ENCODE results near the gene DEFB124.
"Not testable (repeated sequence)": the region's sequence is repeated elsewhere in the genome, so short reads cannot be mapped to it uniquely, and the experiment has no call there.

The DEFB124 gene, protein sequence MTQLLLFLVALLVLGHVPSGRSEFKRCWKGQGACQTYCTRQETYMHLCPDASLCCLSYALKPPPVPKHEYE

DNA sequence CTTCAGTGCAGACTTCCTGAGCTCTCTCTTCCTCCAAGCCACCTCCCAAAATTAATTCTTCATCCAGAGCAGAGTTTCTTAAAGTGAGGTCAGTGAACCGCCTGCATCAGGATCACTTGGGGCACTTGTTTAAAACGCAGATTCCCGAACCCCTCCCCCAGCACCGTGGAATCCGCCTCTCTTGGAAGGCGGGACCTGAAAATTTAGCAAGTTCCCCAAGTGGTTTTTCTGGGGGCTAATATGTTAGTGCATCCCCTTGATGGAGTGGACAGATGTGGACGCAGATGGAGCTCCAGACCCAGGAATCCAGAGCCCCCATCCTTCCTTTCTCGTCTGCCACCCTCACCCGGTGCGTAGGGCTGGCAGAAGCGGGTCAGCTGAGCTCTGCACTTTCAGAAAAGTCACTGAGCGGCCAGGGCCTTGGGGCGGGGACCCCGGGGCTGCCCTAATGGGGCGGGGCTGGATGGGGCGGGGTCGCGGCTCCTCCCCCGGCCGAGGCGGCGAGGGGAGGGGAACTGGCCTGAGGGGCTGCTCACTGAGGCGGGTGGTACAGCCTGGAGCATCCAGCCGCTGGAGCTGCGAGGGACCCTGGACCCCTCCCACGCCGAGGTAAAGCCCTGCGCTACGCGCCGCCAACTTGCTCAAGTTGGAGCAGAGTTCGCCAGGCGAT lies at the start of gene DEFB124, which contains the start of gene REM1:
DEFB124 (minus strand) TSS at position 370 of the 670 bp plus-strand sequence. CDS start 2,114 bp downstream, outside the sequence.
REM1 (plus strand) TSS at position 531 of the 670 bp plus-strand sequence. CDS start 1,158 bp downstream, outside the sequence.
- DNase-seq, result no peak

DNA sequence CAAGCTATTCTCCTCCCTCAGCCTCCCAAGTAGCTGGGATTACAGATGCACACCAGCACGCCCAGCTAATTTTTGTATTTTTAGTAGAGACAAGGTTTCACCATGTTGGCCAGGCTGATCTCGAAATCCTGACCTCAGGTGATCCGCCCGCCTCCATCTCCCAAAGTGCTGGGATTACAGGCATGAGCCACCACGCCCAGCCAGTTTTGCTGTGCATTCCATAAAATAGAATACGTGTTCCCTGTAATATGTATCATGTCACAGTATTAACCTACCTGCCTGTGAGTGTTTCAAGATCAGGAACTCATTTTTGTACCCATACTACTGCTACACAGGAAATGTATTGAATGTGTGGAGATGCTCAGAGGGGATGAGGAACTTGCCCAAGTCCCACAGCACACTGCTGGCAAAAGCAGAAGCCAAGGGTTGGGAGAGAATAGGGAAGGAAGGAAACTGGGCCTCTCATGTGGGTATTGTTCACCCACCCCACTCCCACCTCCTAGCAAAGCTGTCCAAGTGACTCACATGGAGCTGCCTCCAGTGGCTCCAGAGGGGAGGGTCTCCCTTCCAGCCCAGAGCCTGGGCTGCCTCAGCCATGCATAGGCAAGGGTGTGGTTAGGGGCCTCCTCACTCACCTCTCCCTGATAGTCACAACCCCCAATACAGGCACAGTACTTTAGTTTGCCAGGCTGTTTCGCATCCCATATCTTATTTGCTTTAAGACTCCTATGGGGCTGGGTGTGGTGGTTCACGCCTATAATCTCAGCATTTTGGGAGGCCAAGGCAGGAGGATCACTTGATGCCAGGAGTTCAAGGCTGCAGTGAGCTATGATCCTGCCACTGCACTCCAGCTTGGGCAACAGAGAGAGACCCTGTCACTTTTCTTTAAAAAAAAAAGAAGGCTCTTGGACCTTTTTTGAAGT lies 48.7 kb upstream of the DEFB124 start:
- no peak for DNase-seq

DNA sequence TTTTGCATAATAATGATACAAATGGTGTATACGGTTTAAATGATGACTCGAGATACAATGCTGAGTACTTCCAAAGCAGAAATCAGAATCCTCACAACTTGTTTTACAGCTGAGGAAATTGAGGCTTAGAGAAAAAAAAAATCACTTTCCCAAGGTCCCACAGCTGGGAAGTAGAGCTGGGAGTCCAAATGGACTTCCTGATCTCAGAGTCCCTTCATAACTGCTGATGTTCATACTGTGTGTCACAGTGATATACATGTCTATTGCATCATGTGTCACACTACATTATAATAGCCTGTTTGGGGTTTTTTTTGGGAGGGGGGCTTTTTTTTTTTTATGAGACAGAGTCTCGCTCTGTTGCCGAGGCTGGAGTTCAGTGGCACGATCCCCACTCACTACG lies 47.8 kb upstream of the DEFB124 start:
- no peak for DNase-seq

DNA sequence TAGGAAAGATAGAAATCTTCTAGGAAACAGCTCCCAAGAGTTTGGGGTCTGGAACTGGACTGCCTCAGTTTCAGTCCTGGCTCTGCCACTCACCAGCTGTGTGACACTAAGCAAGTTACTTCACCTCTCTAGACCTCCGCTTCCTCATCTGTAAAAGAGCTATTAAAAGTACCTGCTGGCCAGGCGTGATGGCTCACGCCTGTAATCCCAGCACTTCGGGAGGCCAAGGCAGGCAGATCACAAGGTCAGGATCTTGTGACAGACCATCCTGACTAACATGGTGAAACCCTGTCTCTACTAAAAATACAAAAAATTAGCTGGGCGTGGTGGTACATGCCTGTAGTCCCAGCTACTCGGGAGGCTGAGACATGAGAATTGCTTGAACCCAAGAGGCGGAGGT lies 46.3 kb upstream of the DEFB124 start:
- not testable (repeated sequence) for DNase-seq

DNA sequence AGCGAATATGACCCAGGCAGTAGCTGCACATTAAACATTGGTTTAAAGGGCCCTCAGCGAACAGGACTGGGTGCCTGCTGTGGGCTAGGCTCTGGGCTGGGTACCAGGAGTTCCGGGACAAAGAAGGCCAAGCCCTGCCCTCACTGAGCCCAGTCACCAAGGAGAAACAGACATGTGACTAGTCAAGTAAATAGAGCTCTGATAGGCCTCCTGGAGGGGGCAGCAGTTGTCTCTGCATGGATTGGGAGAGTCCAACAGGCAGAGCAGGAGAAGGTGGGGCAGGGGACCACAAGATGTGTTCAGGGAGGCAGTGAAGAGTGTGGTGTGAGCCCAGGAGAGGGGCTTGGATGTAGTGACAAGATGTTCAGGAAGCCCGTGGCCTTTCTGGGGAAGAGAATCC lies 42.4 kb upstream of the DEFB124 start:
- peak; percentile 61 for DNase-seq

DNA sequence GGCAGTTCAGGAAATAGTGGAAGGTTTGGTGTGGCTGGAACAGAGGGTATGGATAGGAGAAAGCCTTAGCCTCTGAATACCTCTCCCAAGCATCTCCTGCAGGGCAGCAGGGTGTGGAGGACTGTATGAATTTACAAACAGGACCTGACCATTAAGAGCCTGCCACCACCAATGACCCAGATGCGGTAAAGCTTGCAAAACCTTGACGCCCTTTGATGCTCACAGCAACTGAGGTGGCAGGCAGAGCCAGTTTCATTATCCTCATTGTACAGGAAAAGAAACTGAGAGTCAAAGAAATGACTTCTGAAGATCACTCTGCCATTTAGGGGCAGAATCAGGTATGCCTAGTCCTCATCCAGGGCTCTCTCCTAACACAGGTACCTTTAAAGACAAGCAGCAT lies 41.7 kb upstream of the DEFB124 start:
- no peak for DNase-seq

DNA sequence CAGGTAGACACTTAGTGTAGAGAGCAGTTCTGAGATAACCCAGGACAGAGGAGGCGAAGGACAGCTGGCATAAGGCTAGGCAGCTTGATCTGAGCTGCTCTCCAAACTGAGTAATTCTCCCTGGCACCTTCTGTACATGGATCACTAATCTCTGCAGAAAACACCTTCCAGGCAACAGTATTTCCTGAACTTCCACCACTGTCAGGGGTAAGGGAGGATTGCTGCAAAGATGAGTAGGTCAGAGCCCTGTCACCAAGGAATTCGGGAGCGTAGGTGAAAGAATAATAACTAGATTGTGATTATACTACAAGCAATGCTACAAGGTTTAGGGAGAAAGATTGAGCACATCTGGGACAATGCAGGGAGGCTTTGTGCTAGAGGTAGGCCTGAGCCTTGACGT lies 41.2 kb upstream of the DEFB124 start:
- DNase-seq, result no peak

DNA sequence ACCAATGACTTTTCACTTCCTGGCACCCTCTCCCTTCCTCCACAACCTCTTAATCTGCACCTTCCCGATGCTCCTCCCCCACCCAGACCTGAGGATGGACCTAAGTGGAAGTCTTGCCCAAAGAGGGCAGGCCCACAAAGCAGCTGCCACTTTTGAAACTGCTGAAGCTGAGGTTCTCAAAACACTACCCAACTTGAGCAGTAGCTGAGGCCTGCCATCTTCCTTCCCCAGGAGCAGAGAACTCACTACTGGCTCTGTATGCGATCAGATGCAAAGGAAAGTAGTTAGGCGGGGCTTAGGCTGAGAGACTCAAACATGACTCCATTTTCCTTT lies 40.8 kb upstream of the DEFB124 start:
- DNase-seq, result no peak

DNA sequence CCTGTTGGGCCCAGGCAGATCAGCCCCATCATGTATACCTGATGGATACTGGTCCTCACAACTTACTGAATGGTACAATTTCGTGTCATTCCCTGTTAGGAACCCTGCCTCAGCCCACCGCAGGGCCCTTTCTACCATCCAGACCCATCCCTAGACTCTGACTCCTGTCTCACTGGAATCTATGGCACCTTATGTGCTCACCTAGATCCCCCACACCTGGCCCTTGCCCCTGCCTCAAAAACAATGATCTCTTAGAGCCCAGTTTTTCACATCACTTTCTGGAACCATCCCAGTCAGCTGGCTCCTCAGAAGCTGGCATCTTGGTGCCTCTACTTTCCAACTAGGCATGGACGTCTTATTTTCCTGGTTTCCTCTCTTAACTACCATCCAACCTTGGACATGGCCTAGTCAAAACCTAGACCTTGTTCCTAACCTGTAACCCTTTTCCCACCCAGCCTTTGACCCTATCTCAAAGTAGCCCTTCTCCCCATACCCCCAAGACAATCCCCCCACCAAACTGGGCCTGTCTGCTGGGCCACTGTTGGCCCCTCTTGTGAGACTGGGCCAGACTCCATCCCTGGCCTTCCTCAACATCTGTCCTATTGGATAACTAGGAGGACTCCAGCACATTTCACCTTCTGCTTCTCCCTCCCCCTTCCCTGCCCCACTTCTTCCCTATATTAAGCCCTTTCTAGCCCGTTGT lies 40.3 kb upstream of the DEFB124 start:
- no peak for DNase-seq

DNA sequence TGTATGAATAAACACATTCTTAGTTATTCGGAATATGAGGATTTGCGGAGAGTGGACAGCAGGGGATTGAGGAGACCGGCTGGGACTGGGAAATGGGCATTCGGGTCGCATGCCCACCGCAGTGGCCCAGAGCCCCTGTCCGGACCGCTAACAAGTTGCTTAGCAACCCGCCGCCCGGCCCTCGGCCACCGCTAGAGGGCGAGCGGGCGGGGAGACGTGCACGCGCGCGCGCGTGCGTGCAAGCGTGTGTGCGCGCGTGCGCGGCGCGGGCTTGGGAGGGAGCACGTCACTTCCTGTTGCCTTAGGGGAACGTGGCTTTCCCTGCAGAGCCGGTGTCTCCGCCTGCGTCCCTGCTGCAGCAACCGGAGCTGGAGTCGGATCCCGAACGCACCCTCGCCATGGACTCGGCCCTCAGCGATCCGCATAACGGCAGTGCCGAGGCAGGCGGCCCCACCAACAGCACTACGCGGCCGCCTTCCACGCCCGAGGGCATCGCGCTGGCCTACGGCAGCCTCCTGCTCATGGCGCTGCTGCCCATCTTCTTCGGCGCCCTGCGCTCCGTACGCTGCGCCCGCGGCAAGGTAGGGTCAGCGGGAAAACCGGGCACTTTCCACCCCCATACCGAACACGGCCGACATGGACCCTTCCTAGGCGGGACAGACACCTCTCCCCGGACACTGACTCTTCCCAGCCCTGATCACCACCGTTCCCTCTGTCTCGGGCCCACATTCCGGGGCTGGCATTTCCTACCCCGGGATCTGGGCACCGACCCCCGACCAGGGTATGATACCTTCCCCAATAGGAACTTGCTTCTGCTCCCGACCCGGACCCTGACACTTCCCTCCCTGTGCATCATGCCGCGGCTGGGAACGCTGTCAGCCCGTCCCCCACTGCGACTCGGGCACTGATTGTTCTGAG lies 39.5 kb upstream of the DEFB124 start, which contains the start of gene HM13:
HM13 (plus strand) TSS at position 289 of the 918 bp plus-strand sequence; CDS start at position 399, 110 bp downstream.
- DNase-seq, result peak; percentile 92

DNA sequence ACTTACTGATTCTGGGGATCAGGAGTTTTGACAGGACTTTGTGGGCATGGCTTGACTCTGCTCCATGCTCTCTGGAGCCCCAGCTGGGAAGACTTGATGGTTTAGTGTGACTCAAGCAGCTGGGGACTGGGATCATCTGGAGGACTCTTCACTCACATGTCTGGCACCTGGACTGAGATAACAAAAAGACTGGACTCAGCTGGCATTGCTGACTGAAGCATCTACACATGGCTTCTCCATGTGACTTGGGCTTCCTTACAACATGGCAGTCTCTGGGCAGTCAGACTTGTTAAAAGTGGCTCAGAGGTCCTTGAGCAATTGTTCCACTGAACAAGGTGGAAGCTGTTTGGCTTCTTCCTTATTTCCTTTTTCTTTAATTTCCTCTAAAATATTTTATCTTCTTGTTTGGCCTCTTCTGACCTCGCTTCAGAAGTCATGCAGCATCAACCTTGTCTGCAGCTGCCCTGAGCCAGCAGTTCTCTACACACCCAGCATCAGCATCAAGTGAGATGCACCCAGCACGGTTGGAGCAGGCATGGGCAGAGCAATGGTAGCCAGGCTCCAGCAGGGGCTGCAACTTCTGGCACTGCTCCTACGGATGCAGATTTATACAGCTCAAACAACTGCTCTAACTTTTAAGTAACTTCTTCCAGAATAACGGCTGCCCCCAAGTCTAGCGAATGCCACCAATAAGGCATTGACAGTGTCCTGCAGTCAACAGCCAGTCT lies 33.8 kb upstream of the DEFB124 start:
- no peak for DNase-seq

DNA sequence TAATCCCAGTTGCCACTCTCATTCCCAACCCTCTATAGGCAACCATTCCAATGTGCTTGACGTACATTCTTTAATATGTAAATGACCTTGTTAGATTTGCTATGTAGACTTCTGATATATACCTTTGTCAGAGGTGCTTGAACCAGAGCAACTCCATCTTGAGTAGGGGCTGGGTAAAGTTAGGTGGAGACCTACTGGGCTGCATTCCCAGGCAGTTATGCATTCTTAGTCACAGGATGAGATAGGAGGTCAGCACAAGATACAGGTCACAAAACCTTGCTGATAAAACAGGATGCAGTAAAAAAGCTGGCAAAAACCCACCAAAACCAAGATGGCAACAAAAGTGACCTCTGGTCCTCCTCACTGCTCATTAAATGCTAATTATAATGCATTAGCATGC lies 31.0 kb upstream of the DEFB124 start:
- no peak for DNase-seq

DNA sequence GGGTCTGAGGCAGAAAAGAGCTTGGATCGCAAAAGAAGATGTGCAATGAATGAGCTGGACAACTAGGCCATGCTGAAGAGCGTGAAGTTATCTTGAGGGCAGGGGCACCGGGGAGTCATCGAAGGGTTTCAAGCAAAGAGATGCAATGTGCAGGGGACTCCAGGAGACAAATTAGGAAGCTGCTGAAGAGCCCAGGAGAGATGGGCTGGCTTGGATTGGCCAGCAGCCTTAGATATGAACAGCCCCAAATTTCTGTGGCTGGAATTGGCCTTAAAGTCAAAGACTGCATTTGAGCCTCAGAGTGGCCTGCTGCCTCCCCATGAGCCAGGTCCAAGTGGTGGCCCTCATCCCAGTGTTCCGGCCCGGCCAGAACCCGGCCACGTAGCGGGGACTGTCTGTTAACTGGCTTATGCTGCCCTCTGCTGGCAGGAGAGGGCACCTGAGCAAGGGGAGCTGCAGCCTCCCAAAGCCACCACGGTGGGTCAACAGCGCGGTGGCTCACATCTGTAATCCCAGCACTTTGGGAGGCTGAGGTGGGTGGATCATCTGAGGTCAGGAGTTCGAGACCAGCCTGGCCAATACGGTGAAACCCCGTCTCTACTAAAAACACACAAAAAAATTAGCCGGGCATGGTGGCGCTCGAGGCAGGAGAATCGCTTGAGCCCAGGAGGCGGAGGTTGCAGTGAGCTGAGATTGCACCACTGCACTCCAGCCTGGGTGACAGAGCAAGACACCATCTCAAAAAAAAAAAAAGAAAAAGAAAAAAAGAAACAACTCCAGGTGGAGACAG lies 28.2 kb upstream of the DEFB124 start:
- peak; percentile 69 for DNase-seq

DNA sequence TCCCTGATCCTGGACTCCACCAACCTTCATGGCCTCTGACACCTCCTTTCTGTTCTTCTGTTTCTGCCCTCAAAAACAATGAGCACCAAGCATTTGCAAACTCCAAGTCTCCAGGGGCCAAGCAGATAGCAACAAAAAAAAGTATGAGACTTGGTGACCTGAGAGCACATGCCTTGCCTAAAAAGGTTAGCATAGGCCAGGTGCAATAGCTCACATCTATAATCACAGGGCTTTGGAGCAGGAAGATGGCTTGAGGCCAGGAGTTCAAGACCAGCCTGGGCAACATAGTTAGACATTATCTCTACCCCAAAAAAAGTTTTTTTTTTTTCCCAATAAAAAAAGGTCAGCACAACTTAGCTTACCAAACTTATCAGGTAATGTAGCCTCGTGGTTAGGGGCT lies 25.6 kb upstream of the DEFB124 start:
- no peak for DNase-seq

DNA sequence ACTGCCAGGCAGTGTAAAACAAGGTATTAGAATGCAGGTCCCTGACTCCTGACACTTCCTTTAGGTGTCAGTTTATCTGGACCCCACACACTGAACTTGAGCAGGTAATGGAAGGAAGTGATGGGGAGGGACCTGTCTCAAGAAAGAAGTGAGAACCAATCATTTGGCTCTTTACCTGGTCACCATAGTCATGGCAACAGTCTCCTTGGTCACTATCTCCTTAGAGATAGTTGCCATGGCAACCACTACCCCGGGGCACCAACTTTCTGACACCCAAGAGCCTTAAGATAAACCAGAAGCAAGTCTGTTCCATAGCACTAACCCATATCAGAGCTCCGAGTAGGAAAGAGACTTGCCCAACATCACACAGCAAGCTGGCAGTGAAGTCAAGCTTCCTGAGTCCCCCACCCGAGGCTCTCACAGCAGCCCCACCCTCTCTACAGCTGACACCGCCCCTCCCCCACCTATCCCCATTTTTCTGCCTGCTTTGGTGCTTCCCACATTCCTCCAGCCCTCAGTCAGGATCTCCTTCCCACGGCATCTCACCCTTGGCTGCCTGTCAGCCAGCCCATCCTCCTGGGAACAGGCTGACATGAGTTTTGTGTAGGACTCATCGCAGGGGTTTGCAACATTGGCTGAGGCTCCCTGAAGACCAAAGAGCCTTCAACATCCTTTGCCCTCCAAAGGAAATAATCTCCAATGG lies 23.1 kb upstream of the DEFB124 start:
- no peak for DNase-seq

DNA sequence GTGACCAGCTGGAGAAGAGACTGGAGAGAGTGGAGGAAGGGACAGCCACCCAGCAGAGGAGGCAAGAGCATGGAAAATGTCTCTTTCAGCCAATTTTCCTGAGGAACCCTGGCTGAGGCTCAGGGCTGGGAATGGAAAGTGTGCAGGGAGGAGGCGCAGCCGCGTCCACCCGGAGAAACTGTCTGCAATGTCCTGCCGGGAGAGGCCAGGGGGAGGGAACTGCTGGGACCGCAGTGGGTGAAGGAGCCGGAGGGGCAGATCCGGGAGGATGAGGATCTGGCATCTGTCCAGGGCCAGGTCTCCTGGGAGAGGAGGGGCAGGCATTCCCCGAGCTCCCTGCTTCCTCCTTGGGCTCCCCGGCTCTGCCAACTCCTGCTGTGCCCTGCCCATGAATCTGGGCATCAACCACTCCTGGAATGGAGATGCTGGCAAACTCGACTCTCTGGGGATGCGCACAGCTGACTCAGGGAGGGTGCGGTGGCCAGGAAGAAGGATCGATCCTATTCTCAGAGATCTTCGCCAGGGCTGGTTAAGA lies 21.9 kb upstream of the DEFB124 start:
- DNase-seq, result peak; percentile 58

DNA sequence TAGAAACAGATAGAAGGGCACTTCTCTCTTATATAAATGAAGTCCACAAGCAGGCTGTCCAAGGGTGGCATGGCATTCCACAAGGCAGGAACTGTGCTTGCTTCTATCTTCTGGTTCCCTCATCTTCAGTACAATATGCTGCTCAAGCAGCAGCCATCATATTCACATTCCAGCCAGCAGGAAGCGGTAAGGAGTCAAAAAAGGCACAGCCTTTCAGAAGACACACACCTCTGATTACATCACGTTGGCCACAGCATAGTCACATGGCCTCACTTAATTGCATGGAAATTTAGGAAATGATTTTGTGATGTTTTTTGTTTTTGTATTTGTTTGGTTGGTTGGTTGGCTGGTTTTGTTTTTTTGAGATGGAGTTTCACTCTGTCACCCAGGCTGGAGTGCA lies 19.2 kb upstream of the DEFB124 start:
- DNase-seq, result no peak

DNA sequence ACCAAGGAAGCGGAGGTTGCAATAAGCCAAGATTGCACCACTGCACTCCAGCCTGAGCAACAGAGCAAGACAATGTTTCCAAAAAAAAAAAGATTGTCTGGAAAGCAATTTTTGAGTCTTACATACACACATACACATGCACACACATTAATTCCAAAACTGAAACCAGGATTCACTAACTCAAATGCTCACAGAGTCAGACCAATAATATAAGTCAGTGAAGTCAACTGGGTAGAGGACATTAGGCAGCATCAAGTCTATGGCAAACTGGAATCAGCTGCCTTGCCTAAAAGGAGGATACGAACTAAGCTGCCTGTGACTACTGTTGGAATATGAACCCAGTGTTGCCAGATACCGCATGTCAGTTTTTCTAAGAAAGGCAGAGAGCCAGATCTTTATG lies 15.8 kb upstream of the DEFB124 start:
- DNase-seq, result no peak

DNA sequence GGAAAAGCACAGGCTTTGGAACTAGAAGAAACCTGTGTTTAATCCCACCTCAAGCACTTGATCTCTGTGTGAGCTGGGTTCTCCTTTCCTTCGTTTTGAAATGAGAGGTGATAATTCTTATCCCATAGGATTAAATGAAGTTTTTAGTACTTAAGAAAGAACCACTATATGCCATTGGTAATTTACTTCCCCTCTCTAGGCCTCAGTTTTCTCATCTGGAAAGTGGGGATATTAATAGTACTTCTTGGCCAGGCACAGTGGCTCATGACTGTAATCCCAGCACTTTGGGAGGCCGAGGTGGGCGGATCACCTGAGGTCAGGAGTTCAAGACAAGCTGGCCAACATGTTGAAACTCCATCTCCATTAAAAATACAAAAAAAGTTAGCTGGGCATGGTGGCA lies 14.2 kb upstream of the DEFB124 start:
- DNase-seq, result no peak

DNA sequence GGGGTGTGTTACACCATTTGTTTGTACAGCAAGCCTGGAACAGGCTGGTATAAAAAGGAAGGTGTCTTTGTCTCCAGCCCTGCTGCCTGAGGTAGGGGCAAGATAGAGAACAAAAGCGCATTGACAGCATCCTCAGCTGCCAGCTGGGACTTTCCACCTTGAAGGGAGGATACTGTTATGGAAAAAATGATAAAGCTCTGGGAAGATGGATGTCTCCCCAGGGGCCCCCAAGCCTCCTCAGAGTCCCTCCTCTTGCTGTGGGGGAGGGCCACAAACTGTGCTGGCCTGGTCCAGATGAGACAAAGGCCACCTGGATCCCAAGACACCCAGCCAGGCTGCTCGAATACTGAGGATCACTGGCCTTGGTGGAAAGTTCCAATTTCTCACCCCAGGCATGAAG lies 13.2 kb upstream of the DEFB124 start:
- DNase-seq, result no peak

Data from COR-L47 (cell line).